H9 (cell line): ENCODE results near the gene STK32B. TPM values are rescaled to one million over a fixed set of nuclear protein-coding genes. Genes with fewer than 3 reads are reported as not detected.

Experiments used
- DNase-seq: peaks from one replicate; pipeline ENCODE4 v3.0.0-alpha.2; 2017
- H2AFZ ChIP-seq: one replicate; pipeline ENCODE4 v1.6.1; 2013; ENCODE audit warnings: mild to moderate bottlenecking, low read length, control low read depth, moderate library complexity
- H2AK5ac ChIP-seq: 2 replicates; pipeline ENCODE4 v1.6.1; 2013; ENCODE audit warnings: low read length, control low read depth, mixed read lengths; ENCODE audit not compliant: insufficient read length
- H2BK120ac ChIP-seq: one replicate; pipeline ENCODE4 v1.6.1; 2013; ENCODE audit warnings: low read depth, mild to moderate bottlenecking, low read length, control low read depth, inconsistent platforms; ENCODE audit not compliant: poor library complexity, severe bottlenecking
- H2BK12ac ChIP-seq: 2 replicates; pipeline ENCODE4 v1.6.1; 2013; ENCODE audit warnings: low read length, control low read depth, mixed read lengths, low read depth; ENCODE audit not compliant: insufficient read length
- H2BK15ac ChIP-seq: 2 replicates; pipeline ENCODE4 v1.6.1; 2013; ENCODE audit warnings: low read depth, low read length, control low read depth
- H2BK20ac ChIP-seq: one replicate; pipeline ENCODE4 v1.6.1; 2013; ENCODE audit warnings: low read depth, mild to moderate bottlenecking, low read length, control low read depth, inconsistent platforms; ENCODE audit not compliant: poor library complexity, severe bottlenecking
- H2BK5ac ChIP-seq: 2 replicates; pipeline ENCODE4 v1.6.1; 2013; ENCODE audit warnings: low read length, control low read depth, mixed read lengths; ENCODE audit not compliant: insufficient read length
- H3K14ac ChIP-seq: 2 replicates; pipeline ENCODE4 v1.6.1; 2013; ENCODE audit warnings: low read length, control low read depth; ENCODE audit not compliant: insufficient read depth
- H3K18ac ChIP-seq: 2 replicates; pipeline ENCODE4 v1.6.1; 2013; ENCODE audit warnings: low read depth, mild to moderate bottlenecking, mixed read lengths, low read length, control low read depth; ENCODE audit not compliant: insufficient read length
- H3K23ac ChIP-seq: 2 replicates; pipeline ENCODE4 v1.6.1; 2013; ENCODE audit warnings: low read length, control low read depth, mixed read lengths, low read depth; ENCODE audit not compliant: insufficient read length
- H3K23me2 ChIP-seq: 2 replicates; pipeline ENCODE4 v1.6.1; 2013; ENCODE audit warnings: low read depth, mild to moderate bottlenecking, mixed read lengths, low read length, control low read depth; ENCODE audit not compliant: insufficient read length, poor library complexity, severe bottlenecking
- H3K27ac ChIP-seq: 2 replicates; pipeline ENCODE4 v1.5.1; 2013; ENCODE audit warnings: low read length, control low read depth, mixed read lengths, low read depth; ENCODE audit not compliant: insufficient read length
- H3K27me3 ChIP-seq: 2 replicates; pipeline ENCODE4 v1.6.1; 2013; ENCODE audit warnings: low read length, control low read depth, inconsistent platforms; ENCODE audit not compliant: insufficient read depth
- H3K4ac ChIP-seq: 2 replicates; pipeline ENCODE4 v1.6.1; 2013; ENCODE audit warnings: low read depth, mild to moderate bottlenecking, control low read depth, inconsistent platforms, low read length, moderate library complexity
- H3K4me1 ChIP-seq: 2 replicates; pipeline ENCODE4 v1.6.1; 2013; ENCODE audit warnings: low read length, control low read depth, inconsistent platforms; ENCODE audit not compliant: insufficient read depth
- H3K4me2 ChIP-seq: 2 replicates; pipeline ENCODE4 v1.6.1; 2013; ENCODE audit warnings: low read length, control low read depth, mixed read lengths; ENCODE audit not compliant: insufficient read length, insufficient read depth
- H3K56ac ChIP-seq: 2 replicates; pipeline ENCODE4 v1.6.1; 2013; ENCODE audit warnings: low read depth, mild to moderate bottlenecking, mixed read lengths, low read length, control low read depth; ENCODE audit not compliant: insufficient read length
- H3K79me1 ChIP-seq: 2 replicates; pipeline ENCODE4 v1.6.1; 2013; ENCODE audit warnings: low read depth, mild to moderate bottlenecking, moderate library complexity, low read length, control low read depth, inconsistent platforms; ENCODE audit not compliant: insufficient read depth, poor library complexity, severe bottlenecking
- H3K79me2 ChIP-seq: 2 replicates; pipeline ENCODE4 v1.6.1; 2013; ENCODE audit warnings: low read length, control low read depth, inconsistent platforms; ENCODE audit not compliant: insufficient read depth
- H3K9ac ChIP-seq: 2 replicates; pipeline ENCODE4 v1.6.1; 2013; ENCODE audit warnings: low read length, control low read depth, mixed read lengths; ENCODE audit not compliant: insufficient read length; ENCODE audit errors: extremely low read depth
- H3K9me3 ChIP-seq: one replicate; pipeline ENCODE4 v1.6.1; 2013; ENCODE audit warnings: low read depth, low read length, inconsistent platforms; ENCODE audit not compliant: control insufficient read depth
- H3T11ph ChIP-seq: one replicate; pipeline ENCODE4 v1.6.1; 2013; ENCODE audit warnings: mild to moderate bottlenecking, low read length, control low read depth, inconsistent platforms
- H4K20me1 ChIP-seq: one replicate; pipeline ENCODE4 v1.6.1; 2013; ENCODE audit not compliant: control insufficient read depth, insufficient read length, insufficient read depth
- H4K5ac ChIP-seq: 2 replicates; pipeline ENCODE4 v1.6.1; 2013; ENCODE audit warnings: low read depth, mild to moderate bottlenecking, mixed read lengths, low read length, control low read depth; ENCODE audit not compliant: insufficient read length
- H4K8ac ChIP-seq: replicated peaks from 2 replicates; pipeline ENCODE4 v1.6.1; 2013; ENCODE audit warnings: low read length, control low read depth, mixed read lengths, low read depth; ENCODE audit not compliant: insufficient read length
- H4K91ac ChIP-seq: 2 replicates; pipeline ENCODE4 v1.6.1; 2013; ENCODE audit warnings: low read depth, mild to moderate bottlenecking, moderate library complexity, mixed read lengths, low read length, control low read depth; ENCODE audit not compliant: insufficient read length
- H3K27ac Mint-ChIP-seq, 3 experiments: 2 replicates in 2 of 3; 3 replicates in 1 of 3; pipeline ENCODE4 v1.8.0; 2020 to 2021; ENCODE audit warnings: mixed read lengths in 3 of 3, mild to moderate bottlenecking in 1 of 3, moderate library complexity in 1 of 3
- H3K27me3 Mint-ChIP-seq: 2 replicates; pipeline ENCODE4 v1.8.0; 2021; ENCODE audit warnings: low read depth, mild to moderate bottlenecking, moderate library complexity, mixed read lengths
- H3K36me3 Mint-ChIP-seq, 3 experiments: 2 replicates in 2 of 3; 3 replicates in 1 of 3; pipeline ENCODE4 v1.8.0; 2020 to 2021; ENCODE audit warnings: low read depth in 3 of 3, mixed read lengths in 3 of 3; ENCODE audit not compliant: insufficient read depth in 1 of 3
- H3K4me1 Mint-ChIP-seq, 2 experiments: 2 replicates each; pipeline ENCODE4 v1.8.0; 2020; ENCODE audit warnings: mixed read lengths in 2 of 2
- H3K4me3 Mint-ChIP-seq, 2 experiments: 2 replicates in 1 of 2; 3 replicates in 1 of 2; pipeline ENCODE4 v1.8.0; 2020 to 2021; ENCODE audit warnings: mild to moderate bottlenecking in 2 of 2, mixed read lengths in 2 of 2, moderate library complexity in 1 of 2
- H3K9me3 Mint-ChIP-seq, 2 experiments: 2 replicates in 1 of 2; 3 replicates in 1 of 2; pipeline ENCODE4 v1.8.0; 2020; ENCODE audit warnings: mild to moderate bottlenecking in 2 of 2, mixed read lengths in 2 of 2, moderate library complexity in 1 of 2
- total RNA-seq: library from RNA; stranded (reverse); gene quantifications from 2 replicates; pipeline ENCODE4 v1.2.1, GENCODE V29; 2021
- TF ChIP-seq, protein P1 (sequence below): fragments of 200-600 bp; sonication (generic); conservative IDR thresholded peaks from 3 replicates; pipeline ENCODE4 v1.8.0; 2021; ENCODE audit warnings: antibody characterized with exemption, mild to moderate bottlenecking

Gene STK32B
- total RNA-seq, 1 experiment from 2014 or later: 1.0 TPM

DNA sequence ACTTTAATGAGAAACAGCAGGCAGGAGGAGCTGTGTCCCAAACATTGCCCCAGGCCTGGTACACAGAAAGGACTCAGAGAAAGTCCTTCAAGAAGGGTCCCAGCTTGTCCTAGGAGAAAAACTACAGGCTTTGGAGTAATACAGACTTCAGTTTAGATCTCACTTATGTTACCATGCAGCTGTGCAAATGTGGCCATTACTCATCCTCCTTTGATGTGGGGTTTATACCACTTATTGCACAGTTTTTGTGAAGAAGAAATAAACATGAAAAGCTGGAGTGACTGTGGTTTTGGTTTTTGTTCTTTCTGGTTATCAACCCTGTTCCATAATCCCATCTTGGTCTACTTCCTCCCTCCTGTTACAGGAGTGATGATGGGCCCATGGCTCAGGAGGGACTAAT lies 23.9 kb upstream of the STK32B start:
- no peak for DNase-seq
- H4K20me1 ChIP-seq: no peaks in the 10 kb centered on the region
- no peak overlapping the region for H2BK12ac ChIP-seq
- H4K5ac ChIP-seq: no peak overlapping the region
- no peak overlapping the region for H2BK15ac ChIP-seq
- Mint-ChIP-seq H3K4me1 (peaks cover 0 to 9% of the 10 kb centered on the region in 2 experiments; a peak in 2 of 4 replicates), H3K9me3 (no peaks in the 10 kb centered on the region; a peak in 2 of 5 replicates), H3K27ac (no peak overlapping the region), H3K27me3 (peaks cover 56% of the 10 kb centered on the region), H3K36me3 (no peaks in the 10 kb centered on the region), H3K4me3 (no peak overlapping the region)
- H3K9ac ChIP-seq: no peak overlapping the region
- no peak overlapping the region for H2BK120ac ChIP-seq
- no peak overlapping the region for H3T11ph ChIP-seq
- no peak overlapping the region for H3K56ac ChIP-seq
- no peaks in the 10 kb centered on the region for H3K79me2 ChIP-seq
- H4K91ac ChIP-seq: no peak overlapping the region
- H3K18ac ChIP-seq: no peak overlapping the region
- H3K4me2 ChIP-seq: no peak overlapping the region
- H2BK5ac ChIP-seq: no peak overlapping the region
- no peak overlapping the region for H2AFZ ChIP-seq
- no peak overlapping the region for H3K27ac ChIP-seq
- 0 out of 2 replicates have a peak, but pooled peaks cover 3% of the 10 kb centered on the region for H3K27me3 ChIP-seq
- no peak overlapping the region for H2AK5ac ChIP-seq
- no peak overlapping the region for H3K4ac ChIP-seq
- H2BK20ac ChIP-seq: no peak overlapping the region
- no peaks in the 10 kb centered on the region for H3K23me2 ChIP-seq
- TF ChIP-seq, protein P1, sequence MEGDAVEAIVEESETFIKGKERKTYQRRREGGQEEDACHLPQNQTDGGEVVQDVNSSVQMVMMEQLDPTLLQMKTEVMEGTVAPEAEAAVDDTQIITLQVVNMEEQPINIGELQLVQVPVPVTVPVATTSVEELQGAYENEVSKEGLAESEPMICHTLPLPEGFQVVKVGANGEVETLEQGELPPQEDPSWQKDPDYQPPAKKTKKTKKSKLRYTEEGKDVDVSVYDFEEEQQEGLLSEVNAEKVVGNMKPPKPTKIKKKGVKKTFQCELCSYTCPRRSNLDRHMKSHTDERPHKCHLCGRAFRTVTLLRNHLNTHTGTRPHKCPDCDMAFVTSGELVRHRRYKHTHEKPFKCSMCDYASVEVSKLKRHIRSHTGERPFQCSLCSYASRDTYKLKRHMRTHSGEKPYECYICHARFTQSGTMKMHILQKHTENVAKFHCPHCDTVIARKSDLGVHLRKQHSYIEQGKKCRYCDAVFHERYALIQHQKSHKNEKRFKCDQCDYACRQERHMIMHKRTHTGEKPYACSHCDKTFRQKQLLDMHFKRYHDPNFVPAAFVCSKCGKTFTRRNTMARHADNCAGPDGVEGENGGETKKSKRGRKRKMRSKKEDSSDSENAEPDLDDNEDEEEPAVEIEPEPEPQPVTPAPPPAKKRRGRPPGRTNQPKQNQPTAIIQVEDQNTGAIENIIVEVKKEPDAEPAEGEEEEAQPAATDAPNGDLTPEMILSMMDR: no peak
- no peak overlapping the region for H3K23ac ChIP-seq
- no peaks in the 10 kb centered on the region for H3K79me1 ChIP-seq
- no peak overlapping the region for H3K14ac ChIP-seq
- no peaks in the 10 kb centered on the region for H3K4me1 ChIP-seq
- no peak overlapping the region for H4K8ac ChIP-seq
- no peaks in the 10 kb centered on the region for H3K9me3 ChIP-seq
